ENCODE results near the gene LALBA.

DNA sequence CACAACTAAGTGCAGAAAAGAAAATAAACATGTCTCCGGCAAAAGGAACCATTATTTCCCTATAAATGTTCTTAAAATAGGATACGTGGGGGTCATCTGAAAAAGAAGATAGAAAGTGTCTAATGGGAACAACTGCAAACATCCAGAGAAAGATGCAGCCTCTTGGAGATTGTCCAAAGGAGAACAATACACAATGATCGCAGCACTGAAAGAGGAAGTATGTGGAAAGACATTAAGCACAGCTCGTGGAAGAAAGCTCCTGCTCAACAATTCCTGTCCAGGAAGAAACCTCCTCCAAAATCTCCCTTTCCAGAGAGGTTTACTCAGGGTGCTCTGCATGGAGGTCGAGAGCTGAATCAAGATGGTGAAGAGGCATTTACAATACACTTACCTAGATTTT lies 2.5 kb upstream of the LALBA start:
- TF ChIP-seq, protein P1, sequence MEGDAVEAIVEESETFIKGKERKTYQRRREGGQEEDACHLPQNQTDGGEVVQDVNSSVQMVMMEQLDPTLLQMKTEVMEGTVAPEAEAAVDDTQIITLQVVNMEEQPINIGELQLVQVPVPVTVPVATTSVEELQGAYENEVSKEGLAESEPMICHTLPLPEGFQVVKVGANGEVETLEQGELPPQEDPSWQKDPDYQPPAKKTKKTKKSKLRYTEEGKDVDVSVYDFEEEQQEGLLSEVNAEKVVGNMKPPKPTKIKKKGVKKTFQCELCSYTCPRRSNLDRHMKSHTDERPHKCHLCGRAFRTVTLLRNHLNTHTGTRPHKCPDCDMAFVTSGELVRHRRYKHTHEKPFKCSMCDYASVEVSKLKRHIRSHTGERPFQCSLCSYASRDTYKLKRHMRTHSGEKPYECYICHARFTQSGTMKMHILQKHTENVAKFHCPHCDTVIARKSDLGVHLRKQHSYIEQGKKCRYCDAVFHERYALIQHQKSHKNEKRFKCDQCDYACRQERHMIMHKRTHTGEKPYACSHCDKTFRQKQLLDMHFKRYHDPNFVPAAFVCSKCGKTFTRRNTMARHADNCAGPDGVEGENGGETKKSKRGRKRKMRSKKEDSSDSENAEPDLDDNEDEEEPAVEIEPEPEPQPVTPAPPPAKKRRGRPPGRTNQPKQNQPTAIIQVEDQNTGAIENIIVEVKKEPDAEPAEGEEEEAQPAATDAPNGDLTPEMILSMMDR (conservative IDR thresholded peaks at IDR 0.05; ENCODE audit: low read length) = no peak
- TF ChIP-seq EZH2phosphoT487 (IDR thresholded peaks at IDR 0.05; ENCODE audit: borderline replicate concordance) = no peak
